Thoracic aorta (tissue), 2 donors: ENCODE measurements around the gene HOXA5. TPM values are rescaled to one million over a fixed set of nuclear protein-coding genes. Genes with fewer than 3 reads are reported as not detected.

Source experiments
- ATAC-seq: fragments of 150-250 bp; one replicate; pipeline ENCODE4 v1.8.0; 2017; ENCODE audit warnings: low read depth; ENCODE audit not compliant: insufficient number of reproducible peaks, low FRiP score
- DNase-seq: peaks from one replicate; pipeline ENCODE4 v3.0.0-alpha.2; 2020; ENCODE audit warnings: low spot score
- H3K27ac ChIP-seq, 2 donors: fragments of 200-600 bp; sonication (generic); 1 replicate in 1 of 2; 2 replicates in 1 of 2; pipeline ENCODE4 v1.5.1; 2016; ENCODE audit warnings: mild to moderate bottlenecking in 2 of 2, moderate library complexity in 2 of 2
- H3K27me3 ChIP-seq: fragments of 200-600 bp; sonication (generic); replicated peaks from 2 replicates; pipeline ENCODE4 v1.6.0; 2016; ENCODE audit warnings: mild to moderate bottlenecking; ENCODE audit not compliant: insufficient read depth
- H3K36me3 ChIP-seq: fragments of 200-600 bp; sonication (generic); one replicate; pipeline ENCODE4 v1.5.1; 2016
- H3K4me1 ChIP-seq, 2 donors: fragments of 200-600 bp; sonication (generic); 1 replicate in 1 of 2; 2 replicates in 1 of 2; pipeline versions ENCODE4 v1.5.1 to v1.6.0; 2016; ENCODE audit warnings: low read depth in 2 of 2, mild to moderate bottlenecking in 1 of 2; ENCODE audit not compliant: control insufficient read depth in 1 of 2
- H3K4me3 ChIP-seq: fragments of 200-600 bp; sonication (generic); 2 replicates; pipeline ENCODE4 v1.5.1; 2016; ENCODE audit warnings: mild to moderate bottlenecking
- H3K9me3 ChIP-seq: fragments of 200-600 bp; sonication (generic); 2 replicates; pipeline ENCODE4 v1.5.1; 2016
- CTCF ChIP-seq: fragments of 200-600 bp; sonication (generic); IDR thresholded peaks from one replicate; pipeline ENCODE4 v1.5.1; 2019; ENCODE audit warnings: antibody characterized with exemption
- total RNA-seq, 2 donors: library from RNA; depleted of rRNA; stranded (reverse); fragments of >200 nt; gene quantifications; one replicate each; pipeline versions ENCODE4 v1.1.0 to v1.2.3, GENCODE V29; 2016

HOXA5 gene
- total RNA-seq, 2 donors from 2014 or later, result 0.35 to 1.2 TPM

GRCh38 chr7:27183682-27184336 lies 40.3 kb upstream of the HOXA5 start:
- no peak overlapping the region for H3K27ac ChIP-seq
- H3K4me1 ChIP-seq, result peaks cover 25 to 58% of the 10 kb centered on the region in 2 donors
- no peaks in the 10 kb centered on the region for H3K36me3 ChIP-seq
- H3K27me3 ChIP-seq, result peaks cover 50% of the 10 kb centered on the region
- peak overlapping the region; percentile 68 for H3K4me3 ChIP-seq
- ATAC-seq (no peak), DNase-seq (no peak)
- TF ChIP-seq CTCF, result no peak
- H3K9me3 ChIP-seq, result no peaks in the 10 kb centered on the region

GRCh38 chr7:27182861-27183681 lies 39.6 kb upstream of the HOXA5 start:
- peak overlapping the region; percentile 68 for H3K4me3 ChIP-seq
- no peak for TF ChIP-seq CTCF
- peak overlapping the region in 1 of 2 donors; percentile 25 for H3K27ac ChIP-seq
- peaks cover 20 to 51% of the 10 kb centered on the region in 2 donors for H3K4me1 ChIP-seq
- H3K27me3 ChIP-seq, result peaks cover 48% of the 10 kb centered on the region
- no peaks in the 10 kb centered on the region for H3K9me3 ChIP-seq
- DNase-seq (no peak), ATAC-seq (no peak)
- no peaks in the 10 kb centered on the region for H3K36me3 ChIP-seq

GRCh38 chr7:27182285-27182841 lies 38.9 kb upstream of the HOXA5 start:
- H3K27ac ChIP-seq, result peak overlapping the region in 1 of 2 donors; percentile 25
- ATAC-seq (no peak), DNase-seq (no peak)
- peaks cover 18 to 45% of the 10 kb centered on the region in 2 donors for H3K4me1 ChIP-seq
- H3K36me3 ChIP-seq, result no peaks in the 10 kb centered on the region
- TF ChIP-seq CTCF, result no peak
- no peak overlapping the region for H3K4me3 ChIP-seq
- H3K9me3 ChIP-seq, result no peaks in the 10 kb centered on the region
- peaks cover 41% of the 10 kb centered on the region for H3K27me3 ChIP-seq

GRCh38 chr7:27181795-27182275 lies 38.4 kb upstream of the HOXA5 start:
- no peak overlapping the region for H3K4me3 ChIP-seq
- TF ChIP-seq CTCF, result no peak
- no peak for DNase-seq

More at GRCh38 chr7:27181795-27182275, 38.4 kb upstream of the HOXA5 start:
- ATAC-seq, result no peak
- H3K27me3 ChIP-seq, result peaks cover 37% of the 10 kb centered on the region
- H3K9me3 ChIP-seq, result no peaks in the 10 kb centered on the region
- no peaks in the 10 kb centered on the region for H3K36me3 ChIP-seq
- H3K4me1 ChIP-seq, result peaks cover 18 to 45% of the 10 kb centered on the region in 2 donors
- no peak overlapping the region for H3K27ac ChIP-seq
